Epithelial cell of esophagus (primary cell): Measurements from ENCODE around the gene SNED1.

Source experiments
- DNase-seq: peaks from one replicate; pipeline ENCODE4 v3.0.0; 2010; ENCODE audit warnings: low read depth
- H3K4me3 ChIP-seq: 2 replicates; pipeline ENCODE4 v1.5.1; 2011; ENCODE audit warnings: mild to moderate bottlenecking, low read length, control low read depth
- CTCF ChIP-seq: IDR thresholded peaks from 2 replicates; pipeline ENCODE4 v1.5.1; 2011; ENCODE audit warnings: low read depth, mild to moderate bottlenecking, low read length, control low read depth, inconsistent platforms; ENCODE audit not compliant: insufficient read depth; ENCODE audit errors: missing control alignments

SNED1 gene

GRCh38 chr2:241138471-241138870 is 140.1 kb downstream of the SNED1 start:
- DNase-seq, result no peak
- H3K4me3 ChIP-seq, result no peak overlapping the region
- no peak for TF ChIP-seq CTCF

- TF ChIP-seq CTCF, result no peak
- no peak for DNase-seq
- no peak overlapping the region for H3K4me3 ChIP-seq
These were observed 141.4 kb downstream of the SNED1 start for GRCh38 chr2:241139531-241140444.

- no peak for DNase-seq
These were observed 142.0 kb downstream of the SNED1 start for GRCh38 chr2:241140445-241140840.

GRCh38 chr2:241141214-241141770 is 142.9 kb downstream of the SNED1 start:
- no peak for DNase-seq
- no peak overlapping the region for H3K4me3 ChIP-seq
- no peak for TF ChIP-seq CTCF

More at GRCh38 chr2:241140445-241140840, 142.0 kb downstream of the SNED1 start:
- no peak for TF ChIP-seq CTCF
- no peak overlapping the region for H3K4me3 ChIP-seq

- H3K4me3 ChIP-seq, result no peak overlapping the region
- no peak for TF ChIP-seq CTCF
- no peak for DNase-seq
These were observed 143.6 kb downstream of the SNED1 start for GRCh38 chr2:241142063-241142462.

GRCh38 chr2:241142593-241142992 is 144.2 kb downstream of the SNED1 start:
- no peak overlapping the region for H3K4me3 ChIP-seq
- DNase-seq, result no peak
- TF ChIP-seq CTCF, result no peak
